ENCODE data around the gene GTF3C1. TPM values are rescaled to one million over a fixed set of nuclear protein-coding genes. Genes with fewer than 3 reads are reported as not detected.

GTF3C1 gene
- total and polyA plus RNA-seq, 8 donors, result 61.5 to 111 (median 97.7) TPM

GRCh38 chr16:27500801-27501200 is 48.9 kb downstream of the GTF3C1 start:
- no peak for TF ChIP-seq CTCF (IDR thresholded peaks at IDR 0.05)
- Histone ChIP-seq H3K9me3 (no peaks in the 10 kb centered on the region), H3K4me3 (no peak overlapping the region), H3K27me3 (no peaks in the 10 kb centered on the region), H3K27ac (no peak overlapping the region), H3K36me3 (peaks cover 0 to 100% of the 10 kb centered on the region in 2 donors), H3K4me1 (peaks cover 0 to under 1% of the 10 kb centered on the region in 2 donors)
- no peak for DNase-seq
- intact Hi-C loops (cut with DNase I), result no loop called here
- ATAC-seq, result no peak

GRCh38 chr16:27499659-27500055 is 50.1 kb downstream of the GTF3C1 start:
- ATAC-seq (no peak), DNase-seq (no peak)
- H3K4me1 ChIP-seq, result peaks cover 0 to 3% of the 10 kb centered on the region in 2 donors
- intact Hi-C loops (cut with DNase I), result no loop called here
- no peak overlapping the region for H3K4me3 ChIP-seq
- H3K9me3 ChIP-seq, result no peaks in the 10 kb centered on the region
- no peak for TF ChIP-seq CTCF (IDR thresholded peaks at IDR 0.05)
- no peak overlapping the region for H3K27ac ChIP-seq
- H3K27me3 ChIP-seq, result no peaks in the 10 kb centered on the region
- peaks cover 0 to 100% of the 10 kb centered on the region in 2 donors for H3K36me3 ChIP-seq

GRCh38 chr16:27498916-27499658 is 50.6 kb downstream of the GTF3C1 start:
- Histone ChIP-seq H3K27me3 (no peaks in the 10 kb centered on the region), H3K4me1 (peaks cover 0 to 3% of the 10 kb centered on the region in 2 donors), H3K4me3 (no peak overlapping the region), H3K9me3 (no peaks in the 10 kb centered on the region), H3K36me3 (peaks cover 0 to 100% of the 10 kb centered on the region in 2 donors), H3K27ac (no peak overlapping the region)
- intact Hi-C loops (cut with DNase I), result no loop called here
- ATAC-seq (no peak), DNase-seq (no peak)
- no peak for TF ChIP-seq CTCF (IDR thresholded peaks at IDR 0.05)

- Histone ChIP-seq H3K27me3 (no peaks in the 10 kb centered on the region), H3K27ac (no peak overlapping the region), H3K4me1 (peaks cover 0 to 3% of the 10 kb centered on the region in 2 donors), H3K4me3 (no peak overlapping the region), H3K9me3 (no peaks in the 10 kb centered on the region), H3K36me3 (peaks cover 0 to 100% of the 10 kb centered on the region in 2 donors)
- peak in 2 of 4 donors; percentile 86 to 89 for DNase-seq
- no peak for TF ChIP-seq CTCF (IDR thresholded peaks at IDR 0.05)
- peak; percentile 42 for ATAC-seq
- intact Hi-C loops (cut with DNase I), result no loop called here
Observed at GRCh38 chr16:27498031-27498825, 51.5 kb downstream of the GTF3C1 start.

GRCh38 chr16:27495191-27495590 is 54.5 kb downstream of the GTF3C1 start:
- no peaks in the 10 kb centered on the region for H3K9me3 ChIP-seq
- H3K4me3 ChIP-seq, result no peak overlapping the region
- H3K27me3 ChIP-seq, result no peaks in the 10 kb centered on the region
- DNase-seq (peak in 3 of 4 donors; percentile 46 to 88 (median 83)), ATAC-seq (peak; percentile 12)
- intact Hi-C loops (cut with DNase I), result no loop called here
- no peak for TF ChIP-seq CTCF (IDR thresholded peaks at IDR 0.05)
- peaks cover 0 to 100% of the 10 kb centered on the region in 2 donors for H3K36me3 ChIP-seq
- no peak overlapping the region for H3K27ac ChIP-seq
- peaks cover 0 to 3% of the 10 kb centered on the region in 2 donors for H3K4me1 ChIP-seq
